MG63 (cell line): Measurements from ENCODE around the gene EIF6. TPM values are rescaled to one million over a fixed set of nuclear protein-coding genes. Genes with fewer than 3 reads are reported as not detected.
A peak's percentile ranks its signal among the peaks of the same experiment; 100 is the strongest.
"Not testable (repeated sequence)": the region's sequence is repeated elsewhere in the genome, so short reads cannot be mapped to it uniquely, and the experiment has no call there.

Source experiments
- DNase-seq: peaks from one replicate; pipeline ENCODE4 v3.0.0-alpha.2; 2020
- H3K27me3 ChIP-seq: fragments of 250-450 bp; sonication (Bioruptor Pico); 2 replicates; pipeline ENCODE4 v1.5.1; 2020; ENCODE audit warnings: mild to moderate bottlenecking, moderate library complexity
- H3K36me3 ChIP-seq: fragments of 250-450 bp; sonication (Bioruptor Pico); 2 replicates; pipeline ENCODE4 v1.5.1; 2020; ENCODE audit warnings: mild to moderate bottlenecking, moderate library complexity
- H3K4me3 ChIP-seq: fragments of 250-450 bp; sonication (Bioruptor Pico); 2 replicates; pipeline ENCODE4 v1.5.1; 2020; ENCODE audit warnings: mild to moderate bottlenecking, moderate library complexity
- H3K9me3 ChIP-seq: fragments of 250-450 bp; sonication (Bioruptor Pico); 2 replicates; pipeline ENCODE4 v1.5.1; 2020; ENCODE audit warnings: mild to moderate bottlenecking, moderate library complexity
- total RNA-seq: library from RNA; depleted of rRNA; stranded (reverse); fragments of >200 nt; shearing (Covaris generic); gene quantifications from 2 replicates; pipeline ENCODE4 v1.2.3, GENCODE V29; 2014; ENCODE audit warnings: low replicate concordance

EIF6 gene
- total RNA-seq, 1 experiment from 2014 or later, result 491 TPM

- no peak overlapping the region for H3K4me3 ChIP-seq
- H3K9me3 ChIP-seq, result no peaks in the 10 kb centered on the region
- no peak for DNase-seq
- no peaks in the 10 kb centered on the region for H3K27me3 ChIP-seq
- H3K36me3 ChIP-seq, result peaks cover 50% of the 10 kb centered on the region
These were observed 33.0 kb upstream of the EIF6 start for GRCh38 chr20:35317416-35318210.

- Histone ChIP-seq H3K36me3 (peaks cover 37% of the 10 kb centered on the region), H3K4me3 (no peak overlapping the region), H3K27me3 (no peaks in the 10 kb centered on the region), H3K9me3 (no peaks in the 10 kb centered on the region)
- no peak for DNase-seq
These were observed 31.5 kb upstream of the EIF6 start for GRCh38 chr20:35316086-35316485.

GRCh38 chr20:35315632-35316020 lies 31.1 kb upstream of the EIF6 start:
- H3K27me3 ChIP-seq, DNase-seq, H3K9me3 ChIP-seq, H3K4me3 ChIP-seq: not testable (repeated sequence)
- peaks cover 36% of the 10 kb centered on the region for H3K36me3 ChIP-seq

GRCh38 chr20:35314816-35315631 lies 30.5 kb upstream of the EIF6 start:
- no peaks in the 10 kb centered on the region for H3K27me3 ChIP-seq
- peaks cover 38% of the 10 kb centered on the region for H3K36me3 ChIP-seq
- DNase-seq, result no peak
- H3K9me3 ChIP-seq, result no peaks in the 10 kb centered on the region
- H3K4me3 ChIP-seq, result no peak overlapping the region

- Histone ChIP-seq H3K36me3 (peaks cover 41% of the 10 kb centered on the region), H3K4me3 (no peak overlapping the region), H3K27me3 (no peaks in the 10 kb centered on the region), H3K9me3 (no peaks in the 10 kb centered on the region)
- peak; percentile 95 for DNase-seq
These were observed 27.7 kb upstream of the EIF6 start for GRCh38 chr20:35312318-35312717.

GRCh38 chr20:35311822-35312221 lies 27.2 kb upstream of the EIF6 start:
- Histone ChIP-seq H3K36me3 (peaks cover 41% of the 10 kb centered on the region), H3K4me3 (no peak overlapping the region), H3K9me3 (no peaks in the 10 kb centered on the region), H3K27me3 (no peaks in the 10 kb centered on the region)
- DNase-seq, result no peak

GRCh38 chr20:35311409-35311808 lies 26.8 kb upstream of the EIF6 start:
- Histone ChIP-seq H3K4me3 (no peak overlapping the region), H3K27me3 (no peaks in the 10 kb centered on the region), H3K9me3 (no peaks in the 10 kb centered on the region), H3K36me3 (peaks cover 45% of the 10 kb centered on the region)
- DNase-seq, result peak; percentile 82

- H3K36me3 ChIP-seq, result peaks cover 50% of the 10 kb centered on the region
- H3K9me3 ChIP-seq, result no peaks in the 10 kb centered on the region
- H3K27me3 ChIP-seq, result no peaks in the 10 kb centered on the region
- DNase-seq, result peak; percentile 100
- no peak overlapping the region for H3K4me3 ChIP-seq
These were observed 23.4 kb upstream of the EIF6 start for GRCh38 chr20:35307666-35308653.

GRCh38 chr20:35306931-35307517 lies 22.5 kb upstream of the EIF6 start:
- H3K27me3 ChIP-seq, result no peaks in the 10 kb centered on the region
- H3K4me3 ChIP-seq, result no peak overlapping the region
- no peaks in the 10 kb centered on the region for H3K9me3 ChIP-seq
- H3K36me3 ChIP-seq, result peaks cover 53% of the 10 kb centered on the region
- DNase-seq, result peak; percentile 86

- Histone ChIP-seq H3K9me3 (no peaks in the 10 kb centered on the region), H3K4me3 (no peak overlapping the region), H3K27me3 (no peaks in the 10 kb centered on the region), H3K36me3 (peaks cover 59% of the 10 kb centered on the region)
- peak; percentile 100 for DNase-seq
These were observed 21.3 kb upstream of the EIF6 start for GRCh38 chr20:35305682-35306556.

GRCh38 chr20:35304956-35305355 lies 20.4 kb upstream of the EIF6 start:
- DNase-seq, result no peak

GRCh38 chr20:35303735-35304491 lies 19.3 kb upstream of the EIF6 start:
- Histone ChIP-seq H3K36me3 (peaks cover 50% of the 10 kb centered on the region), H3K4me3 (no peak overlapping the region), H3K9me3 (no peaks in the 10 kb centered on the region), H3K27me3 (no peaks in the 10 kb centered on the region)
- DNase-seq, result peak; percentile 84

More at GRCh38 chr20:35304956-35305355, 20.4 kb upstream of the EIF6 start:
- peaks cover 59% of the 10 kb centered on the region for H3K36me3 ChIP-seq
- H3K9me3 ChIP-seq, result no peaks in the 10 kb centered on the region
- H3K27me3 ChIP-seq, result no peaks in the 10 kb centered on the region
- no peak overlapping the region for H3K4me3 ChIP-seq

GRCh38 chr20:35303382-35303734 lies 18.8 kb upstream of the EIF6 start:
- Histone ChIP-seq H3K36me3 (peaks cover 49% of the 10 kb centered on the region), H3K9me3 (no peaks in the 10 kb centered on the region), H3K27me3 (no peaks in the 10 kb centered on the region), H3K4me3 (no peak overlapping the region)
- DNase-seq, result no peak

- H3K27me3 ChIP-seq, result no peaks in the 10 kb centered on the region
- no peak overlapping the region for H3K4me3 ChIP-seq
- no peaks in the 10 kb centered on the region for H3K9me3 ChIP-seq
- peak; percentile 43 for DNase-seq
- H3K36me3 ChIP-seq, result peaks cover 49% of the 10 kb centered on the region
These were observed 18.1 kb upstream of the EIF6 start for GRCh38 chr20:35302421-35303335.
